Measurements from ENCODE around the gene TFDP1.
"Not testable (repeated sequence)": the region's sequence is repeated elsewhere in the genome, so short reads cannot be mapped to it uniquely, and the experiment has no call there.

The TFDP1 gene

GRCh38 chr13:113550453-113550852, 34.1 kb upstream of the TFDP1 start:
- DNase-seq (ENCODE audit: low spot score): no peak

GRCh38 chr13:113551081-113552000, 33.2 kb upstream of the TFDP1 start:
- DNase-seq (ENCODE audit: low spot score): no peak

DNA sequence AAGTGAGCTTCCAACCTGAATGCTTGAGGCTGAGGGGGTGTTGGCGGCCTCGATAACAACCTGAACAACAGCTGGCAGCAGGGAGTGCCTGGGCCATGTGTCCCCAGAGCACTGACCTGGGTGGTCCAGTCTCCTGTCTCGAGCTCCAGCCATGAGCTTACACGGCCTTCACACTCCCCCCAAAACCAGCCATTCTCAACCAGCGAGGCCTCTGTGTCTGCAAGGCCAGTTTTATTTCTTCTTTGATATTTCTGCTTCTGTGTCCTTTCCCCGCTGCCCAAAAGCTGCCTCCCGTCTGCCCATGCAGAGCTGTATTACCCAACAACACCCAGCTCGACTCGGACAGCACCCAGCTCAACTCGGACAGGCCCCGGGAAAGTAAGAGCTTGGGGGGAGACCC, 32.5 kb upstream of the TFDP1 start:
- no peak for DNase-seq (ENCODE audit: low spot score)

DNA sequence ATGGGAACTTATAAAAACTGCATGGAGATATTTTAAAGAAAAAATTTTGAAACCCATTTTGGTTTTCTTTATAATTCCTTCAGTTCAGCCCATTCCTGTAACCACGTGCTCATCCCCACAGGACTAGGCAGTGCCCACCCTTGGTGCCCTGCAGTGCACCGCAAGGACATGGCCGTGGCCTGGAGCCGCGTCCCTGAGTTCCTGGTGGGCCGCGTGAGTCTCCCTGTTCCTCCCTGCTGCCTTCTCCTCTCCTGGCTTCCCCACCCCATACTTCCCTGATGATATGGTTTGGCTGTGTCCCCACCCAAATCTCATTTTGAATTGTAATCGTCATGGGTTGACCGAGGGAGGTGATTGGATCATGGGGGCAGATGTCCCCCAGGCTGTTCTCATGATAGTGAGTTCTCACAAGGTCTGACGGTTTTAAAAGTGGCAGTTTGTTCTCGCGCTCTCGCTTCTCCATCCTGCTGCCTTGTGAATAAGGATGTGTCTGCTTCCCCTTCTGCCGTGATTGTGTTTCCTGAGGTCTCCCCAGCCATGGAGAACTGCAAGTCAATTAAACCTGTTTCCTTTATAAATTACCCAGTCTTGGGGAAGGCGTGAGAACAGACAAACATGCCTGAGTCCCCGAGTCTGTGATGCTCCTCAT, 31.6 kb upstream of the TFDP1 start:
- no peak for DNase-seq (ENCODE audit: low spot score)

DNA sequence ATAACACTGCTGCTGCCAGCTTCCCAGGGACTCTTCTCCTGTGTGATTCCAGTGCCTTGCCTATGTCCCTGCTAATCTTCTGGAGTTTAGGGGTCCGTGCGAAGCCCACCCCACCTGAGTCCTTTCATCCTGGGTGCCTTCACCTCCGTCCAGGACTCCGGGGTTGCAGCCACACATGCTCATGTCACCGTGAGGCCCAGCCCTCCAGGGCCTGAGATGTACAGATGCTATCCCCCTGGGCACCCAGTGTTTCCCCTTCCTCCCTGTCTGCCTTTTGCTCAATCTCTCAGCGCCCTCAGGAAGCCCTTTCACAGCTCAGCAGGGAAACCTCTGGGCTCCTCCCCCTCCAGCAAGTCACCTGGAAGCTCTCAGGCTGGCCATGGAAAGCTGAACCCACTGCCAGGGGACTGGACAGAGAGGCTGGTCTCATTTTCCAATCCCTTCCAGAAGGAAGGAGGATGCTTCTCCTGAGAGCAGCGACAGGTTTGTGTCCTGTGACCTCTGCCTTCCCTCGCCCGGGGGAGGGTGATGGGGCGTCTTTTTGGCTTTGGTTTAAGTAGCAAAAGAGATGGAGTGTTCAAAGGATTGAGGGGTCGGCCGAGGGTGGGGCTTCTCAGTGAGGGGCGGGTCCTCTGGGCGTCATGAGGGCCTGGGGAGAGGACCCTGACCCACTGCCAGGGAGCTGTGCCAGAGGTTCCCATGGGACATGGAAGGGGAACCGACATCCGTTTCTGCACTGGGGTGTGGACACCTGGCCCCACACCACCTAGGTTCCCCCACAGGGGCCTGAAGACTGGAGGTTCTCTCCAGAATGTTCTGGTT, 30.8 kb upstream of the TFDP1 start:
- no peak for DNase-seq (ENCODE audit: low spot score)

GRCh38 chr13:113554333-113554700, 30.2 kb upstream of the TFDP1 start:
- no peak for DNase-seq (ENCODE audit: low spot score)

- no peak for DNase-seq (ENCODE audit: low spot score)
These were observed 29.4 kb upstream of the TFDP1 start for GRCh38 chr13:113555141-113555540.

DNA sequence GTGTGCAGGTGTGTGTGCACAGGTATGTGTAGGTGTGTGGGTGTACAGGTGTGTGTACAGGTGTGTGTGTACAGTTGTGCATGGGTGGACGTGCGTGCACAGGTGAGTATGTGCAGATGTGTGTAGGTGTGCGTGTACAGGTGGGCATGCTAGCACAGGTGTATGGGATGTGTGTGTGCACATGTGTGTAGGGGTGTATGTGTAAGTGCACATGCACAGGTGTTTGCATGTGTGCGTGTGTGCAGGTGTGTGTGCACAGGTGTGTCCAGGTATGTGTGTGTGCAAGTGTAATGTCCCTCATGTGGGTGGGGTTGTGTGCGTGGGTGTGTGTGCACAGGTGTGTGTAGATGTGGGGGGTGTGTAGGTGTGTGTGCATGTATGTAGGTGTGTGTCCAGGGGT, 27.5 kb upstream of the TFDP1 start:
- no peak for DNase-seq (ENCODE audit: low spot score)

DNA sequence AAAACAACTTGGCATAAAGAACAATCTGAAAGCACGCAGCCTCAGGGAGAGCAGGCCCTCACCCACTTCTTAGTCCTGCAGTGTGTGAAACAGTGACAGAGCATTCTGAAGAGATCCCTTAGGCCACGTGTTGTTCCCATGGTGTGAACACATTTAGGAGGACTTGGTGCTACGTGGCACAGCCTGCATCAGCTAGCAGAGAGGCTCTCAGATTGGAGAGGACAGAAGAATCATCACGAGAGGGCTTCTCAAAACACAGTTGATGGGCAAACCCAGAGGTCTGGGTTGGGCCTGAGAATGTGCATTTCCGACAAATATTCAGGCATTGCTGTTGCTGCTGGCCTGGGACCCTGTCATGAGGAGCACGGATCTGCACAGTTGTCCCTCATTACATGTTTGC, 26.1 kb upstream of the TFDP1 start:
- DNase-seq (ENCODE audit: low spot score): no peak

DNA sequence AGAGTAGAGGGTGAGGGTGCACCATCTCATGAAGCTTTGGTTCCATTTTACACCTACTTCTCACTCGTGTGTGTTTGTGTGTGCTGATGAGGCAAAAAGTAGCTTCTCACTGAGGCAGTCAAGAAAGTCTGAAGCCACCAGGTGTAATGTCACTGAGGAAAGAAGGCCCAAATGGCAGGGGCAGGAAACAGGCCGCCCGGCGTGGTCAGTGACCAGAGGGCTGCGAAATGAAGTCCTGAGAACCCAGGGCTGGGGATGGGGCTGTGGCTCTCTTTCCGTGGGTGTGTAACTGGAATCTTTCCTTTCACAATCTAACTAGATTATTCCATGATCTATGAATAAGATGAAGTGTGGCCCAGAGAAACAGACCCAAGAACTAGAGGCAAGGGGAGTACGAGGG, 25.5 kb upstream of the TFDP1 start:
- no peak for DNase-seq (ENCODE audit: low spot score)

GRCh38 chr13:113559901-113560644, 24.5 kb upstream of the TFDP1 start:
- no peak for DNase-seq (ENCODE audit: low spot score)

DNA sequence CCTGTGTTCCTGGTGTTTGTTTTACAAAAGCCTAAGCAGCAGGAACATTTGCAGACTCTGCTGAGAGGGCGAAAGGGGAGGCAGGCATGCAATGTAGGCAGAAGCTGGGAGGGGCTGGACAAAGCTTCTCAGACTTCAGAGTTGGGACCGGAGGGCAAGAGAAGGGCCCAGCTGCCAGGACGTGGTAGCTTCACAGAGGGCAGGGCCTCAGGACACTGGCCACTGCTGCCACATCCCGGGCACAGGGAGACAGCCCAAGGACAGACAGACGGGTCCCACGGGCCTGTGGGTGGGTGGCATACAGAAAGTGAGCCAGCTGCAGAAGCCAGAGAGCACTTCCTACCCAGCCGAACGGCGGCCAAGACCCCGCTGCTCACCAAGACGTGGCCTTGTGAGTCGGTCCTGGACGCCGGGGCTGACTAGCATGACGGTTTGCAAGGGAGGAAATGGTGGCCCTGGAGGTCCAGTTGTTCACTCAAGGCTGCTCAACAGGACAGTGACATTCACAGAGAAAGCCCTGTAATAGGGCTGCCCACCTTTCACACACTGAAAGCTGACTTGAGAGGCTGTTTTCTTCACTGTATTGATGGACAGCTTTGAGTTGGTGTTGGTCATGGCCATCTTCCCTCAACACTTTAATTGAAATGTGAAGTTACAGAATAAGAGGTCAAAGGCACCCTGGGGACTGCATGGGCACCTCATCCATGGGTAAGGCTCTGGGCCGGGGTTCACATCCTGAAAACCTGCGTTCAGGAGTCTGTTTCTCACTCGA, 23.7 kb upstream of the TFDP1 start:
- DNase-seq (ENCODE audit: low spot score): no peak

- no peak for DNase-seq (ENCODE audit: low spot score)
These were observed 23.0 kb upstream of the TFDP1 start for GRCh38 chr13:113561417-113562084.

GRCh38 chr13:113562085-113562749, 22.3 kb upstream of the TFDP1 start:
- peak; percentile 87 for DNase-seq (ENCODE audit: low spot score)

DNA sequence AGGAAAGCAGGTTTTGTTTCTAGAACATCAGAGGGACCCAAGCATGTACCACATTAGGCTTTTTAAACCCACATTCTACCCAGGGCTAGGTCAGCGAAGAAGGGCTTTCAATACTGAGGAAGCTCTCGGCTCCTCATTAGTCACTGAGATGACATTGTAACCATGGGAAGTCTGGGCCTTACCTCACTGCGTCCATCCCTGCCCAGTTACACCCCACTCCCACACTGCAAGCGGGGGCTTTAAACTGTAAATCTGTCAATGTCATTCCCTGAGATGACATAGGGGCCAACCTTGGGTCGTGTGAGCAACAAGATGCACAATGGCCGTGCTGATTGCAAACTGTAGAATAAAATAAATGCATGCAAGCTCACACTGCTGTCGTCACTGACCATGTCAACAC, 21.7 kb upstream of the TFDP1 start:
- DNase-seq (ENCODE audit: low spot score): no peak

DNA sequence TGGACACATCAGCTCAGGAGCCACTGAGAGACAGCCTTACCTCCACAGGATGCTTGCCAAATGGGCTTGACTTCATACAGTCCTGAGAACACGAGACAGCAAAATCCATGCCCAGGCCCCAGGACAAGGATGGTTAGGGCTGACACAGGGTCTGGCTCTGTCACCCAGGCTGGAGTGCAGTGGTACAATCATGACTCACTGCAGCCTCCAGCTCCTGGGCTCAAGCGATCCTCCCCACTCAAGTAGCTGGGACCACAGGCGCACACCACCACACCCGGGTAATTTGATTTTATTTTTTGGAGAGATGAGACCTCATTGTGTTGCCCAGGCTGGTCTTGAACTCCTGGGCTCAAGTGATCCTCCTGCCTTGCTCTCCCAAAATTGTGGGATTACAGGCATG, 21.0 kb upstream of the TFDP1 start:
- DNase-seq (ENCODE audit: low spot score): not testable (repeated sequence)

- no peak for DNase-seq (ENCODE audit: low spot score)
These were observed 20.1 kb upstream of the TFDP1 start for GRCh38 chr13:113564331-113565023.

DNA sequence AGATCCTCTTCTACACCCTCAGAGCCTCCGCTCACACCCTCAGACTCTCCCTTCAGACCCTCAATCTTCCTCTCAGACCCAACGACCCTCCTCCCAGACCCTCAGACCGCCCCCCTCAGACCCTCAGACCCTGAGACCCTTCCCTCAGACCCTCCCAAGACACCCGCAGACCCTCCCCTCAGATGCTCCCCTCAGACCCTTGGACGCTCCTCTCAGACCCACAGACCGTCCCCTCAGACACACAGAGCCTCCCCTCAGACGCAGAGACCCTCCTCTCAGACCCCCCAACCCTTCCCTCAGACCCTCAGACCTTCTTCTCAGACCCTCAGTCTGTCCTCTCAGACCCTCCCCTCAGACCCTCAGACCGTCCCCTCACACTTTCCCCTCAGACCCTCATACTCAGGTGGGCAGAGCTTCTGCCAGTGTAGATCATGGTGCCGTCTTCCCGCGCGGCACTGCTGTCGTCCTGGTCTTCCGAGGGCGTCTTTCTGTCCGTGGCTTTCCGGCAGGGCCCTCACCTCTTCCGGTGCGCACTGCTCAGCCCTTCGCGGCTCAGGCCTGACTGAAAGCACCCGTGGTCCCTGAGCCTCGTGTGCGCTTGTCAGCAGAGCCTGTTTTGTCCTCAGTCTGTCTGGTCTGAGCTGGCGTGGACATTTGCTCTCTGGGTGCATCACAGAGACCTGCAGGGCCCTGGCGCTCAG, 18.9 kb upstream of the TFDP1 start:
- DNase-seq (ENCODE audit: low spot score): no peak

GRCh38 chr13:113566227-113566561, 18.4 kb upstream of the TFDP1 start:
- no peak for DNase-seq (ENCODE audit: low spot score)
